MG63 (cell line): ENCODE data around the gene CD2AP. TPM values are rescaled to one million over a fixed set of nuclear protein-coding genes. Genes with fewer than 3 reads are reported as not detected.
A peak's percentile ranks its signal among the peaks of the same experiment; 100 is the strongest.

Experiments
- DNase-seq: peaks from one replicate; pipeline ENCODE4 v3.0.0-alpha.2; 2020
- H3K27me3 ChIP-seq: fragments of 250-450 bp; sonication (Bioruptor Pico); 2 replicates; pipeline ENCODE4 v1.5.1; 2020; ENCODE audit warnings: mild to moderate bottlenecking, moderate library complexity
- H3K36me3 ChIP-seq: fragments of 250-450 bp; sonication (Bioruptor Pico); 2 replicates; pipeline ENCODE4 v1.5.1; 2020; ENCODE audit warnings: mild to moderate bottlenecking, moderate library complexity
- H3K4me3 ChIP-seq: fragments of 250-450 bp; sonication (Bioruptor Pico); 2 replicates; pipeline ENCODE4 v1.5.1; 2020; ENCODE audit warnings: mild to moderate bottlenecking, moderate library complexity
- H3K9me3 ChIP-seq: fragments of 250-450 bp; sonication (Bioruptor Pico); 2 replicates; pipeline ENCODE4 v1.5.1; 2020; ENCODE audit warnings: mild to moderate bottlenecking, moderate library complexity
- total RNA-seq: library from RNA; depleted of rRNA; stranded (reverse); fragments of >200 nt; shearing (Covaris generic); gene quantifications from 2 replicates; pipeline ENCODE4 v1.2.3, GENCODE V29; 2014; ENCODE audit warnings: low replicate concordance; rRNA removed

The CD2AP gene
- total RNA-seq, 1 experiment from 2014 or later = 14.2 TPM

DNA sequence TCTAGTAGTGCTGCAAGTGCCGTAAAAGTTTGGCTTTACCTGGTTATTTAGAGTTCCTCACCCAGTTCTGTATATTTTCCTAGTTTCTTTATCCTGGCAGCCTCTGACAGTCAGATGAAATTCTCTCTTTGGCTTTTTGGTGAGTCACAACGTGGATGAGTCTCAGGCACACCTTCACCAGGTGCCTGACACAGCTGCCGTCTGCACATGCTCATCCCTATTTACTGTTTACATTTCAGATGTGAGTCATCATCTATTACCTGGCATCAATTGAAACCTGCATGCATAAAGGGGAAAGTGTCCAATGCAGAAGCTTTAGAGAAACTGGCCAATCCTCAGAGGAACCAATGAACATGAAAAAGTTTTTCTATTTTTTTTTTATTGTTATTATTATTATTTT is 187.5 kb downstream of the CD2AP start:
- DNase-seq = no peak
- no peak overlapping the region for H3K4me3 ChIP-seq
- H3K36me3 ChIP-seq = no peaks in the 10 kb centered on the region
- H3K27me3 ChIP-seq = no peaks in the 10 kb centered on the region
- H3K9me3 ChIP-seq = no peaks in the 10 kb centered on the region

DNA sequence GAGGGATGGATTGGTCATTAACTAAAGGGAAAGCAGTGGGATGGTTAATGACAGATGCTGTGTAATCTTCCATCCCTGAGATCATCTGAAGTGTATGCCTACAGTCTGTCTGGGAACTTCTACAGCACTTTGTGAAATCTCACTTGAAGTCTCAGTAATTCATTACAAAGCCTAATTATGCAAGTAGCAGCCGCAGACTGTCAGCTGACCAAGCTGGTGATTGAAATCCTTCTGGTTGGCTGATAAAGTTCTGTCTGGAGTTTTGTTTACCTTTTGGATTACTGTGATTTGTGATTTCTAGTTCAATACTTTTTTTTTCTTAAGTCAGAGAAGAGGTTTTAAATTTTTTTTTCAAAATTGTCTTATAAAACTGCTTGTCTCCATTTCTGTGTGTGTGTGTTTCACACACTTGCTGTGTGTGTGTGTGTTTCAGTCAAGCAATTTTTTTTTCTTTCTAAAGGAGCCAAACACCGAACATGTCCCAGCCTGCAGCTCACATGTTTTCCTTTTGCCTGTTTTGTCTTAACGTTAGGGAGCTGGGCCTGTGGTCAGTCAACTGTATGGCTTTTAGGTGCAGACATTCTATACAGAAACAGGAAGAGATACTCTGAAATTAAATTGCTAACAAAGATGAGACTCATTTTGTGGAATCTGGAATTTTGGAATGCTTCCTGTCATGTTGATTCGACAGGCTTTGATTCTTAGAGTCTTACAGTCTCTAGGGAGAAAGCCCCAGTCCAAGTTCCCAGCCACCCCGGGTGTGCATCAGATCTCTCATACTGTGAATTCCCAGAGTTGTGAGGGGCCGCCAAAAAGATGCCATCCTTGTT is 192.3 kb downstream of the CD2AP start:
- Histone ChIP-seq H3K36me3 (no peaks in the 10 kb centered on the region), H3K9me3 (no peaks in the 10 kb centered on the region), H3K27me3 (no peaks in the 10 kb centered on the region), H3K4me3 (no peak overlapping the region)
- peak; percentile 29 for DNase-seq

DNA sequence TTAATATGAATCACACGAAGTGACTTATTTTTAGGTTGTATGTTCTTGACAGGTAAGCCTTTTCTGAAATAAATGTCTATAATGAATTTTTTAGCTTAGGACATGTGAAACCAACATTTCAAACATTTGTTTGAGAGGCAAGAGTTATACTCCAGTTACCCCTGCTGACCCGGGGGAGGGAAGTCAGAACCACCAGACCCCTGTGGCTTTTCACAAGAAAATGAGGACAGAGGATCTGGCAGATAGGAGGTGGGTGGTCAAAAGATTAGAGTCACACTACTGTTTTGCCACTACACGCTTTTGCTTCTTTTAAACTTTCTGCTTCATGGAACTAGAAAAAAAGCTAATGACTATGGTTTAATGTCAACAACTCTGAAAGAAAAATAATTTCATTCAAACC is 193.3 kb downstream of the CD2AP start:
- no peaks in the 10 kb centered on the region for H3K36me3 ChIP-seq
- H3K9me3 ChIP-seq = peaks cover 2% of the 10 kb centered on the region; the same call in 1 of the 2 replicates
- H3K4me3 ChIP-seq = no peak overlapping the region
- H3K27me3 ChIP-seq = no peaks in the 10 kb centered on the region
- no peak for DNase-seq

DNA sequence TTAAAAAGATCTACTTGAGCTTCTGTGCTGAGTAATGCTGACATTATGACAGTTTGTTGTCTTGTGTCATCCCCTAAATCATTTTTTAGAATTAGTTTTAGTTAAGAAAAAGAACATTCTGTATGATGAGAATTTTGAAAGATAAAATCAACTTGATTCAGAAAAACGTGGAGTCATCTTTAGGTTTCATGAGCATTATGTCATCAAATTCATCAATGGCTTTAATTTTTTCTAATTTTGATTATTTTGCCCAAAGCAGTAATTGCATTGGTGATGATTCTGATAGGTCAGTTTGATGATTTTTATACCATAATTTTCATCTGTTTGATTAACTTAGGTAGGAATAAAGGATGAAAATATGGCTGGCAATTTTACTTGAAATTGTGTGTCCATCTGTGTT is 194.2 kb downstream of the CD2AP start:
- H3K27me3 ChIP-seq = no peaks in the 10 kb centered on the region
- H3K4me3 ChIP-seq = no peak overlapping the region
- DNase-seq = no peak
- H3K36me3 ChIP-seq = no peaks in the 10 kb centered on the region
- H3K9me3 ChIP-seq = peaks cover 2% of the 10 kb centered on the region; the same call in 1 of the 2 replicates

DNA sequence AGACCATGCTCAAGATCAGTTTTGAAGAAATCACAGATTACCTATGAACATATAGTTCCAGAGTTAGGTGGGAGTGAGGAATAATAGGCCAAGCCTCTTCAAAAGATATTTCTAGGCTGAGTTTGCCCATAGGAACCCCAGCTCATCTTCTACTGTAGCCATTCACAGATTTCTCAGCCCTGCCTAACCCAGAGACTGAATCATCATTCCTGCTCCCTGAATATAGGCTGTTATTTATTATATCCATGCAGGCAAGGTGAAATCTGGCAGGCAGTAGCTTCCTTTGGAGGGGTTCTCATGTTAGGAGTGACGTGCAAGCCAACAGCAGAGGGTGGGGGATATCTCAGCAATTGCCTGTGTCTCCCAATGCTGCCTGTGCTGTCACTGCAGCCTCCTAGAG is 195.2 kb downstream of the CD2AP start:
- Histone ChIP-seq H3K27me3 (no peaks in the 10 kb centered on the region), H3K9me3 (peaks cover 2% of the 10 kb centered on the region; the same call in 1 of the 2 replicates), H3K4me3 (no peak overlapping the region), H3K36me3 (no peaks in the 10 kb centered on the region)
- DNase-seq = no peak

DNA sequence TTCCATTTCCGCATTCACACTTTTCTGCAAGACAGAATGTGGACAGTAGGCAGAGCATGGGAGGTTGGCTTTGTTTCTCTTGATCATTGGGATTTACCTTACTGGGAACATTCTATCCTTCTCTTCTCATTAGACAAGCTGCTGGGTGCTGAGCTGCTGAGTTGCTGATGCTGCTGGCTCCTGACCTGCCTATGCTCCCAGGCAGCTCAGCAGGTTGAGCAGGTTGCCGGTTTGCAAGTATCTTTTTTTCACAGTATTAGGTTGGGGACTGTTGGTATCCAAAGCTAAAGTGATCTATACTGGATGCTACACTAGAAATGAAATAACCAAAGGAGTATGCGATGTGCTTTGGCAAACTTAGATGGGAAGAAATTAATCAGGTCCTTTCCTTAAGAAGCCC is 197.1 kb downstream of the CD2AP start:
- Histone ChIP-seq H3K27me3 (no peaks in the 10 kb centered on the region), H3K36me3 (no peaks in the 10 kb centered on the region), H3K4me3 (no peak overlapping the region), H3K9me3 (peaks cover 2% of the 10 kb centered on the region; the same call in 1 of the 2 replicates)
- DNase-seq = no peak

Other genes starting within 250 kb of the CD2AP start
- gene TNFRSF21, start 167.9 kb upstream of the CD2AP start, total RNA-seq = 0.32 and 0.76 TPM in 2 replicates
- gene ADGRF4, start 220.8 kb downstream of the CD2AP start, total RNA-seq = 0.79 and 2.2 TPM in 2 replicates